K562 (cell line): ENCODE measurements around the gene LAPTM5. TPM values are rescaled to one million over a fixed set of nuclear protein-coding genes. Genes with fewer than 3 reads are reported as not detected.

Experiments
- ETV6 ChIP-seq, 3 experiments: fragments of 150-350 bp in 1 of 3; sonication (generic) in 1 of 3; formaldehyde crosslinking in 1 of 3; IDR thresholded peaks; 2 replicates each; pipeline versions ENCODE4 v1.6.1 to v1.8.0; 2014 to 2022; ENCODE audit warnings: borderline replicate concordance in 2 of 3, low read depth in 2 of 3, antibody characterized with exemption in 1 of 3, low read length in 1 of 3, mild to moderate bottlenecking in 1 of 3, missing genetic modification reagents in 1 of 3
- IRF1 ChIP-seq: sonication (generic); formaldehyde crosslinking; IDR thresholded peaks from 2 replicates; pipeline ENCODE4 v1.8.0; 2022; ENCODE audit warnings: missing genetic modification reagents, mild to moderate bottlenecking, borderline replicate concordance
- MEF2D ChIP-seq: conservative IDR thresholded peaks from 2 replicates; pipeline ENCODE4 v1.6.1; 2016; ENCODE audit warnings: low read depth, missing genetic modification characterization, missing compliant biosample characterization
- MTA2 ChIP-seq: fragments of 450-650 bp; IDR thresholded peaks from 2 replicates; pipeline ENCODE4 v1.6.1; 2016; ENCODE audit warnings: low read depth
- MXI1 ChIP-seq: IDR thresholded peaks from 2 replicates; pipeline ENCODE4 v1.6.1; 2011; ENCODE audit warnings: low read depth, mild to moderate bottlenecking, improper control_type of control experiment, low read length
- SAFB ChIP-seq: fragments of 200-400 bp; formaldehyde crosslinking; IDR thresholded peaks from 2 replicates; pipeline ENCODE4 v1.6.1; 2017; ENCODE audit warnings: low read depth, low read length, borderline replicate concordance
- SNRNP70 ChIP-seq: fragments of 200-400 bp; formaldehyde crosslinking; optimal IDR thresholded peaks from 2 replicates; pipeline ENCODE3; 2017; ENCODE audit warnings: low read depth, low read length
- STAT5A ChIP-seq: IDR thresholded peaks from 2 replicates; pipeline ENCODE4 v1.6.1; 2012; ENCODE audit warnings: low read length, inconsistent platforms, borderline replicate concordance
- THRA ChIP-seq: fragments of 450-650 bp; IDR thresholded peaks from 2 replicates; pipeline ENCODE4 v1.6.1; 2017; ENCODE audit warnings: mild to moderate bottlenecking, moderate library complexity
- ZNF311 ChIP-seq: fragments of 250-450 bp; sonication (Bioruptor Pico); IDR thresholded peaks from 2 replicates; pipeline ENCODE4 v1.4.0; 2020; ENCODE audit warnings: mild to moderate bottlenecking, moderate library complexity
- polyA plus RNA-seq, 8 experiments: library from polyadenylated mRNA; depleted of rRNA in 4 of 8; stranded (reverse) in 5 of 8; unstranded in 3 of 8; fragments of >200 nt; fragmentation: Nextera tagmentation in 2 of 8; fragmentation: Illumina TruSeq in 1 of 8; extraction: Ambion mirVana in 2 of 8; extraction: Trizol in 1 of 8; gene quantifications; 2 replicates each; pipeline versions ENCODE4 v1.2.1 to v1.2.3, GENCODE V29; 2011 to 2014; ENCODE audit warnings: inconsistent platforms in 1 of 8, missing spikeins in 1 of 8
- total RNA-seq, 7 experiments: library from RNA; depleted of rRNA in 6 of 7; stranded (reverse); fragments of >200 nt in 6 of 7; fragmentation: Illumina TruSeq in 2 of 7; extraction: Trizol in 2 of 7; gene quantifications; 2 replicates each; pipeline versions ENCODE4 v1.2.1 to v1.2.3, GENCODE V29; 2011 to 2021; ENCODE audit warnings: low replicate concordance in 1 of 7
- TF ChIP-seq, protein P1 (sequence below): fragments of 250-450 bp; sonication (Bioruptor Pico); IDR thresholded peaks from 2 replicates; pipeline ENCODE4 v1.4.0; 2020
- TF ChIP-seq, protein P2 (sequence below), 3 experiments: IDR thresholded peaks in 2 of 3; conservative IDR thresholded peaks in 1 of 3; 2 replicates each; pipeline ENCODE4 v1.5.1; 2011 to 2012; ENCODE audit warnings: low read length in 3 of 3, mild to moderate bottlenecking in 3 of 3, control low read depth in 2 of 3, improper control_type of control experiment in 1 of 3, inconsistent platforms in 1 of 3, low read depth in 1 of 3, mixed read lengths in 1 of 3, moderate library complexity in 1 of 3; ENCODE audit not compliant: insufficient read depth in 2 of 3
- TF ChIP-seq, protein P3 (sequence below): fragments of 450-650 bp; conservative IDR thresholded peaks from 2 replicates; pipeline ENCODE4 v1.6.1; 2016; ENCODE audit warnings: missing genetic modification characterization, low read depth, mild to moderate bottlenecking, missing compliant biosample characterization, moderate library complexity

Gene LAPTM5
- total and polyA plus RNA-seq, 9 of the 15 experiments (the other 6 are each of a cell fraction or from before 2014, with no cell fraction given) = 2.4 to 47.3 (median 20.3) TPM

GRCh38 chr1:30763651-30764248 is 6.2 kb upstream of the LAPTM5 start (continued):
- TF ChIP-seq, protein P1, sequence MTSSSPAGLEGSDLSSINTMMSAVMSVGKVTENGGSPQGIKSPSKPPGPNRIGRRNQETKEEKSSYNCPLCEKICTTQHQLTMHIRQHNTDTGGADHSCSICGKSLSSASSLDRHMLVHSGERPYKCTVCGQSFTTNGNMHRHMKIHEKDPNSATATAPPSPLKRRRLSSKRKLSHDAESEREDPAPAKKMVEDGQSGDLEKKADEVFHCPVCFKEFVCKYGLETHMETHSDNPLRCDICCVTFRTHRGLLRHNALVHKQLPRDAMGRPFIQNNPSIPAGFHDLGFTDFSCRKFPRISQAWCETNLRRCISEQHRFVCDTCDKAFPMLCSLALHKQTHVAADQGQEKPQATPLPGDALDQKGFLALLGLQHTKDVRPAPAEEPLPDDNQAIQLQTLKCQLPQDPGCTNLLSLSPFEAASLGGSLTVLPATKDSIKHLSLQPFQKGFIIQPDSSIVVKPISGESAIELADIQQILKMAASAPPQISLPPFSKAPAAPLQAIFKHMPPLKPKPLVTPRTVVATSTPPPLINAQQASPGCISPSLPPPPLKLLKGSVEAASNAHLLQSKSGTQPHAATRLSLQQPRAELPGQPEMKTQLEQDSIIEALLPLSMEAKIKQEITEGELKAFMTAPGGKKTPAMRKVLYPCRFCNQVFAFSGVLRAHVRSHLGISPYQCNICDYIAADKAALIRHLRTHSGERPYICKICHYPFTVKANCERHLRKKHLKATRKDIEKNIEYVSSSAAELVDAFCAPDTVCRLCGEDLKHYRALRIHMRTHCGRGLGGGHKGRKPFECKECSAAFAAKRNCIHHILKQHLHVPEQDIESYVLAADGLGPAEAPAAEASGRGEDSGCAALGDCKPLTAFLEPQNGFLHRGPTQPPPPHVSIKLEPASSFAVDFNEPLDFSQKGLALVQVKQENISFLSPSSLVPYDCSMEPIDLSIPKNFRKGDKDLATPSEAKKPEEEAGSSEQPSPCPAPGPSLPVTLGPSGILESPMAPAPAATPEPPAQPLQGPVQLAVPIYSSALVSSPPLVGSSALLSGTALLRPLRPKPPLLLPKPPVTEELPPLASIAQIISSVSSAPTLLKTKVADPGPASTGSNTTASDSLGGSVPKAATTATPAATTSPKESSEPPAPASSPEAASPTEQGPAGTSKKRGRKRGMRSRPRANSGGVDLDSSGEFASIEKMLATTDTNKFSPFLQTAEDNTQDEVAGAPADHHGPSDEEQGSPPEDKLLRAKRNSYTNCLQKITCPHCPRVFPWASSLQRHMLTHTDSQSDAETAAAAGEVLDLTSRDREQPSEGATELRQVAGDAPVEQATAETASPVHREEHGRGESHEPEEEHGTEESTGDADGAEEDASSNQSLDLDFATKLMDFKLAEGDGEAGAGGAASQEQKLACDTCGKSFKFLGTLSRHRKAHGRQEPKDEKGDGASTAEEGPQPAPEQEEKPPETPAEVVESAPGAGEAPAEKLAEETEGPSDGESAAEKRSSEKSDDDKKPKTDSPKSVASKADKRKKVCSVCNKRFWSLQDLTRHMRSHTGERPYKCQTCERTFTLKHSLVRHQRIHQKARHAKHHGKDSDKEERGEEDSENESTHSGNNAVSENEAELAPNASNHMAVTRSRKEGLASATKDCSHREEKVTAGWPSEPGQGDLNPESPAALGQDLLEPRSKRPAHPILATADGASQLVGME (CRISPR knock-in tag) = peak; percentile 14; the same call in 1 of the 2 replicates
- TF ChIP-seq, protein P2, sequence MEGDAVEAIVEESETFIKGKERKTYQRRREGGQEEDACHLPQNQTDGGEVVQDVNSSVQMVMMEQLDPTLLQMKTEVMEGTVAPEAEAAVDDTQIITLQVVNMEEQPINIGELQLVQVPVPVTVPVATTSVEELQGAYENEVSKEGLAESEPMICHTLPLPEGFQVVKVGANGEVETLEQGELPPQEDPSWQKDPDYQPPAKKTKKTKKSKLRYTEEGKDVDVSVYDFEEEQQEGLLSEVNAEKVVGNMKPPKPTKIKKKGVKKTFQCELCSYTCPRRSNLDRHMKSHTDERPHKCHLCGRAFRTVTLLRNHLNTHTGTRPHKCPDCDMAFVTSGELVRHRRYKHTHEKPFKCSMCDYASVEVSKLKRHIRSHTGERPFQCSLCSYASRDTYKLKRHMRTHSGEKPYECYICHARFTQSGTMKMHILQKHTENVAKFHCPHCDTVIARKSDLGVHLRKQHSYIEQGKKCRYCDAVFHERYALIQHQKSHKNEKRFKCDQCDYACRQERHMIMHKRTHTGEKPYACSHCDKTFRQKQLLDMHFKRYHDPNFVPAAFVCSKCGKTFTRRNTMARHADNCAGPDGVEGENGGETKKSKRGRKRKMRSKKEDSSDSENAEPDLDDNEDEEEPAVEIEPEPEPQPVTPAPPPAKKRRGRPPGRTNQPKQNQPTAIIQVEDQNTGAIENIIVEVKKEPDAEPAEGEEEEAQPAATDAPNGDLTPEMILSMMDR (IDR thresholded peaks at IDR 0.05 in 2 of 3, conservative IDR thresholded peaks at IDR 0.05 in 1 of 3; ENCODE audit: insufficient read depth in 2 of 3, low read depth in 1 of 3, low read length in 3 of 3) = no peak
- TF ChIP-seq SNRNP70 = no peak
- TF ChIP-seq ETV6 (IDR thresholded peaks at IDR 0.05; ENCODE audit: borderline replicate concordance in 1 of 2, low read depth in 2 of 2, low read length in 1 of 2) = no peak
- no peak for TF ChIP-seq ETV6 (CRISPR knock-in tag; IDR thresholded peaks at IDR 0.05; ENCODE audit: borderline replicate concordance)
- 0 out of 2 replicates have a peak, but pooled peaks have one; percentile 29 for TF ChIP-seq MEF2D (tag)
- TF ChIP-seq THRA = no peak
- TF ChIP-seq ZNF311 (CRISPR knock-in tag) = peak; percentile 56; the same call in 1 of the 2 replicates
- no peak for TF ChIP-seq SAFB
- TF ChIP-seq, protein P3, sequence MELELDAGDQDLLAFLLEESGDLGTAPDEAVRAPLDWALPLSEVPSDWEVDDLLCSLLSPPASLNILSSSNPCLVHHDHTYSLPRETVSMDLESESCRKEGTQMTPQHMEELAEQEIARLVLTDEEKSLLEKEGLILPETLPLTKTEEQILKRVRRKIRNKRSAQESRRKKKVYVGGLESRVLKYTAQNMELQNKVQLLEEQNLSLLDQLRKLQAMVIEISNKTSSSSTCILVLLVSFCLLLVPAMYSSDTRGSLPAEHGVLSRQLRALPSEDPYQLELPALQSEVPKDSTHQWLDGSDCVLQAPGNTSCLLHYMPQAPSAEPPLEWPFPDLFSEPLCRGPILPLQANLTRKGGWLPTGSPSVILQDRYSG (tag) = no peak
- no peak for TF ChIP-seq MXI1
- TF ChIP-seq MTA2 = no peak
- TF ChIP-seq STAT5A = no peak
- no peak for TF ChIP-seq IRF1 (CRISPR knock-in tag)
